ENCODE data around the gene RAB9A.
A peak's percentile ranks its signal among the peaks of the same experiment; 100 is the strongest.
"Not testable (repeated sequence)": the region's sequence is repeated elsewhere in the genome, so short reads cannot be mapped to it uniquely, and the experiment has no call there.

RAB9A gene

GRCh38 chrX:13688958-13689740, at the start of gene RAB9A:
Gene RAB9A (plus strand): TSS chrX:13689128. CDS start chrX:13708747, 19,619 bp downstream.
- peak; percentile 63 to 77 for DNase-seq

- not testable (repeated sequence) for DNase-seq
Measured at GRCh38 chrX:13641684-13642083, 47.2 kb upstream of the RAB9A start.

- no peak for DNase-seq
Measured at GRCh38 chrX:13645464-13646153, 43.3 kb upstream of the RAB9A start.

- DNase-seq = peak; percentile 67 to 74
Measured at GRCh38 chrX:13646154-13646549, 42.8 kb upstream of the RAB9A start.

- peak in 1 of 2 experiments; percentile 8 for DNase-seq
Measured at GRCh38 chrX:13647709-13648212, 41.2 kb upstream of the RAB9A start.

GRCh38 chrX:13648336-13648735, 40.6 kb upstream of the RAB9A start:
- not testable (repeated sequence) for DNase-seq

- DNase-seq = no peak
Measured at GRCh38 chrX:13649838-13650237, 39.1 kb upstream of the RAB9A start.

- no peak for DNase-seq
Measured at GRCh38 chrX:13650318-13650717, 38.6 kb upstream of the RAB9A start.

- no peak for DNase-seq
Measured at GRCh38 chrX:13651150-13651549, 37.8 kb upstream of the RAB9A start.

GRCh38 chrX:13652287-13652793, 36.6 kb upstream of the RAB9A start:
- no peak for DNase-seq

- peak; percentile 93 to 99 for DNase-seq
Measured at GRCh38 chrX:13652850-13653693, 35.9 kb upstream of the RAB9A start, which contains the start of gene TCEANC. Gene TCEANC (plus strand): TSS chrX:13653141. CDS start chrX:13662509, 9,368 bp downstream.

- DNase-seq = no peak
Measured at GRCh38 chrX:13654116-13654515, 34.8 kb upstream of the RAB9A start.

GRCh38 chrX:13655674-13656073, 33.3 kb upstream of the RAB9A start:
- DNase-seq = no peak

- peak; percentile 7 to 45 for DNase-seq
Measured at GRCh38 chrX:13658602-13659001, 30.3 kb upstream of the RAB9A start.

- no peak for DNase-seq
Measured at GRCh38 chrX:13659063-13659462, 29.9 kb upstream of the RAB9A start.

- DNase-seq = no peak
Measured at GRCh38 chrX:13661735-13662288, 27.1 kb upstream of the RAB9A start.

- DNase-seq = no peak
Measured at GRCh38 chrX:13662355-13662791, 26.6 kb upstream of the RAB9A start.

GRCh38 chrX:13664020-13664419, 24.9 kb upstream of the RAB9A start:
- DNase-seq = no peak

- no peak for DNase-seq
Measured at GRCh38 chrX:13666836-13667235, 22.1 kb upstream of the RAB9A start.

GRCh38 chrX:13667919-13668318, 21.0 kb upstream of the RAB9A start:
- no peak for DNase-seq

- DNase-seq = no peak
Measured at GRCh38 chrX:13669246-13669737, 19.6 kb upstream of the RAB9A start.

- not testable (repeated sequence) for DNase-seq
Measured at GRCh38 chrX:13669755-13670154, 19.2 kb upstream of the RAB9A start.

All from NCI-H524 (cell line).